Adrenal gland (tissue), 12 donors: ENCODE data around the gene TFPT. TPM values are rescaled to one million over a fixed set of nuclear protein-coding genes. Genes with fewer than 3 reads are reported as not detected.

Experiments used
- DNase-seq, 7 donors: peaks; one replicate each; pipeline ENCODE4 v3.0.0-alpha.2; 2019 to 2020
- H3K27ac ChIP-seq, 5 donors: fragments of 200-600 bp; sonication (generic) in 4 of 5; 1 replicate in 3 of 5; 2 replicates in 2 of 5; pipeline versions ENCODE4 v1.5.1 to v1.8.0; 2016 to 2020; ENCODE audit warnings: mild to moderate bottlenecking in 1 of 5
- H3K27me3 ChIP-seq: fragments of 200-600 bp; 2 replicates; pipeline ENCODE4 v1.8.0; 2021
- H3K36me3 ChIP-seq, 2 donors: fragments of 200-600 bp; replicated peaks in 1 of 2; 1 replicate in 1 of 2; 2 replicates in 1 of 2; pipeline versions ENCODE4 v1.5.1 to v1.8.0; 2018 to 2022
- H3K4me1 ChIP-seq, 2 donors: fragments of 200-600 bp; replicated peaks in 1 of 2; 1 replicate in 1 of 2; 2 replicates in 1 of 2; pipeline versions ENCODE4 v1.5.1 to v1.8.0; 2018 to 2021
- H3K4me3 ChIP-seq, 4 donors: fragments of 200-600 bp; sonication (generic) in 3 of 4; one replicate each; pipeline ENCODE4 v1.5.1; 2016 to 2018
- H3K9me3 ChIP-seq, 3 donors: fragments of 200-600 bp; sonication (generic) in 1 of 3; replicated peaks in 1 of 3; 1 replicate in 2 of 3; 2 replicates in 1 of 3; pipeline versions ENCODE4 v1.5.1 to v1.8.0; 2016 to 2021
- POLR2A ChIP-seq, 2 donors: fragments of 450-650 bp; IDR thresholded peaks; one replicate each; pipeline ENCODE4 v1.6.1; 2017; ENCODE audit warnings: antibody characterized with exemption in 2 of 2, mild to moderate bottlenecking in 2 of 2, moderate library complexity in 1 of 2
- WGBS, 4 donors: extraction: QIAGEN DNeasy Blood & Tissue Kit in 2 of 4; methylation state at CpG; one replicate each; pipeline versions ENCODE4 v1.1.5 to v1.1.7; 2013 to 2017; 5-methylcytosine and 5-hydroxymethylcytosine counted together
- intact Hi-C, 2 donors: fragments of 100-400 bp; cut with DNase I; formaldehyde crosslinking; loops; one replicate each; pipeline versions ENCODE4 v1.14.1 to v1.15.0; 2022 to 2023
- polyA plus RNA-seq, 3 donors: library from polyadenylated mRNA; stranded (reverse); fragments of 200-250 nt in 2 of 3; fragments of 350-450 nt in 1 of 3; fragmentation: Illumina TruSeq in 1 of 3; extraction: RNeasy Lipid Tissue Mini Kit (QIAGEN cat#74804) in 1 of 3; gene quantifications; one replicate each; pipeline ENCODE4 v1.2.3, GENCODE V29; 2013 to 2014
- total RNA-seq, 9 donors: library from RNA; depleted of rRNA in 4 of 9; stranded (reverse); fragments of >200 nt in 4 of 9; fragments of 120-200 nt in 1 of 9; fragmentation: NEBNext Ultra II Directional in 1 of 9; extraction: Animal tissue kit (Norgen Biotek cat#: 25700) in 1 of 9; gene quantifications; one replicate each; pipeline versions ENCODE4 v1.1.0 to v1.2.4, GENCODE V29; 2013 to 2023
- TF ChIP-seq, protein P1 (sequence below), 6 experiments: fragments of 450-650 bp in 4 of 6; fragments of 200-600 bp in 2 of 6; sonication (generic) in 1 of 6; IDR thresholded peaks; 1 replicate in 5 of 6; 2 replicates in 1 of 6; pipeline versions ENCODE4 v1.5.1 to v1.8.0; 2016 to 2021; ENCODE audit warnings: antibody characterized with exemption in 6 of 6, mild to moderate bottlenecking in 2 of 6, moderate library complexity in 1 of 6
- donor health status: healthy with polysubstance abuse.
- donor health status: Bipolar disorder and iron deficiency.
- donor health status: DM: yes; HTN: yes; CAD: no.
- donor health status: DM: no; HTN: no; CAD: no.
- donor health status: DM: no; HTN: no; CAD: no.
- donor health status: DM: yes; HTN: yes; CAD: no.

TFPT gene
- total and polyA plus RNA-seq, 12 donors, result 11.4 to 58.6 (median 24.6) TPM

- Histone ChIP-seq H3K27ac (peak overlapping the region in 1 of 5 donors; percentile 21), H3K4me1 (no peaks in the 10 kb centered on the region), H3K27me3 (no peaks in the 10 kb centered on the region), H3K9me3 (no peaks in the 10 kb centered on the region), H3K36me3 (peaks cover 0 to 100% of the 10 kb centered on the region in 2 donors), H3K4me3 (no peak overlapping the region)
- intact Hi-C loops, result no loop called here
- TF ChIP-seq, protein P1, sequence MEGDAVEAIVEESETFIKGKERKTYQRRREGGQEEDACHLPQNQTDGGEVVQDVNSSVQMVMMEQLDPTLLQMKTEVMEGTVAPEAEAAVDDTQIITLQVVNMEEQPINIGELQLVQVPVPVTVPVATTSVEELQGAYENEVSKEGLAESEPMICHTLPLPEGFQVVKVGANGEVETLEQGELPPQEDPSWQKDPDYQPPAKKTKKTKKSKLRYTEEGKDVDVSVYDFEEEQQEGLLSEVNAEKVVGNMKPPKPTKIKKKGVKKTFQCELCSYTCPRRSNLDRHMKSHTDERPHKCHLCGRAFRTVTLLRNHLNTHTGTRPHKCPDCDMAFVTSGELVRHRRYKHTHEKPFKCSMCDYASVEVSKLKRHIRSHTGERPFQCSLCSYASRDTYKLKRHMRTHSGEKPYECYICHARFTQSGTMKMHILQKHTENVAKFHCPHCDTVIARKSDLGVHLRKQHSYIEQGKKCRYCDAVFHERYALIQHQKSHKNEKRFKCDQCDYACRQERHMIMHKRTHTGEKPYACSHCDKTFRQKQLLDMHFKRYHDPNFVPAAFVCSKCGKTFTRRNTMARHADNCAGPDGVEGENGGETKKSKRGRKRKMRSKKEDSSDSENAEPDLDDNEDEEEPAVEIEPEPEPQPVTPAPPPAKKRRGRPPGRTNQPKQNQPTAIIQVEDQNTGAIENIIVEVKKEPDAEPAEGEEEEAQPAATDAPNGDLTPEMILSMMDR (IDR thresholded peaks at IDR 0.05), result no peak
- TF ChIP-seq POLR2A (IDR thresholded peaks at IDR 0.05), result no peak
- DNase-seq, result no peak
- WGBS, 4 donors, result 87% methylated on average over 7 to 12 of the region's 12 CpGs; no CpG with 5 or more reads in 1 of the 4 donors
Observed at GRCh38 chr19:54152267-54152666, 36.8 kb upstream of the TFPT start.

DNA sequence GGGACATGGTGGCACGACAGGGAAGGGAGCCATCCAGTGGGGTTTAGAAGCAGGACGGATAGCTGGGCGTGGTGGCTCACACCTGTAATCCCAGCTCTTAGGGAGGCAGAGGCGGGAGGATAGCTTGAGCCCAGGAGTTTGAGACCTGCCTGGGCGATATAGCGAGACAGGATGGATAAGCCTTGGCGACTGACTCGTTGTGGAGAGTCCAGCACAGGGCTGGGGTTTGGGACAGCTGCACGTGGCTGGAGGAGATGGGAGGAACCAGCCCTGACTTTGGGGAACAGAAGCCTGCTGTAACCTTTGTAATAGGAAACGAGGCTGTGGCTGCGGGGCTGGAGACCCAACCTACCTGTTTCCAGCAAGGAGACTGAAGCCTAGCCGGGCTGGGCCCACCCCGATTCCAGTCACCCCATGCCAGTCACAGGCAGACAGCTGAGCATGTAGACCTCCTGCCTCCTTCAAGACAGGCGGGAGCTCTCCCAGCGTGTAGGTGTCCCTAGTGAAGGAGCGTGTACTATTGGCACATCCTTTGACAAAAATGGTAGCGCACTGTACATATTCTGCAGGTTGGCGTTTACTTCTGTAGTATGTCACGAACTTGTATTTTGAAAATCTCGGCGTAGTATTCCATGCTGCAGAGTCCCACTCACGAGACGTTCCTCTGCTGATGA, 36.0 kb upstream of the TFPT start:
- TF ChIP-seq, protein P1 (IDR thresholded peaks at IDR 0.05), result no peak
- no peak for TF ChIP-seq POLR2A (IDR thresholded peaks at IDR 0.05)
- H3K4me1 ChIP-seq, result no peaks in the 10 kb centered on the region
- DNase-seq, result no peak
- intact Hi-C loops, result no loop called here
- H3K27ac ChIP-seq, result no peak overlapping the region
- no peak overlapping the region for H3K4me3 ChIP-seq
- 83 to 88% (median 87%) methylated on average over 20 to 23 of the region's 23 CpGs for WGBS, 4 donors
- H3K27me3 ChIP-seq, result no peaks in the 10 kb centered on the region
- no peaks in the 10 kb centered on the region for H3K9me3 ChIP-seq
- H3K36me3 ChIP-seq, result peaks cover 0 to 100% of the 10 kb centered on the region in 2 donors

GRCh38 chr19:54149021-54149812, 33.8 kb upstream of the TFPT start:
- Histone ChIP-seq H3K27ac (no peak overlapping the region), H3K9me3 (no peaks in the 10 kb centered on the region), H3K4me1 (no peaks in the 10 kb centered on the region), H3K27me3 (no peaks in the 10 kb centered on the region), H3K36me3 (peaks cover 0 to 100% of the 10 kb centered on the region in 2 donors), H3K4me3 (no peak overlapping the region)
- DNase-seq, result no peak
- TF ChIP-seq, protein P1 (IDR thresholded peaks at IDR 0.05), result no peak
- no peak for TF ChIP-seq POLR2A (IDR thresholded peaks at IDR 0.05)
- WGBS, 4 donors, result 80 to 90% (median 85%) methylated on average over 9 to 12 of the region's 12 CpGs
- intact Hi-C loops, result no loop called here

DNA sequence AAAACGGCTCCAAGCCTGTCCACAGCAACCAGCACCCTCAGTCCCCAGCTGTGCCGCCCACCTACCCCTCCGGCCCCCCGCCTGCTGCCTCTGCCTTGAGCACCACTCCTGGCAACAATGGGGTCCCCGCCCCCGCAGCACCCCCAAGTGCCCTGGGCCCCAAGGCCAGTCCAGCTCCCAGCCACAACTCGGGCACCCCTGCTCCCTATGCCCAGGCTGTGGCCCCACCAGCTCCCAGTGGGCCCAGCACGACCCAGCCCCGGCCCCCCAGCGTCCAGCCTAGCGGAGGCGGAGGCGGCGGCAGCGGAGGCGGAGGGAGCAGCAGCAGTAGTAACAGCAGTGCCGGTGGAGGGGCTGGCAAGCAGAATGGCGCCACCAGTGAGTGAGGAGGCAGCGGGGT, 32.7 kb upstream of the TFPT start:
- TF ChIP-seq, protein P1 (IDR thresholded peaks at IDR 0.05), result no peak
- TF ChIP-seq POLR2A (IDR thresholded peaks at IDR 0.05), result no peak
- Histone ChIP-seq H3K4me1 (no peaks in the 10 kb centered on the region), H3K9me3 (no peaks in the 10 kb centered on the region), H3K27me3 (no peaks in the 10 kb centered on the region), H3K4me3 (no peak overlapping the region), H3K27ac (peak overlapping the region in 1 of 5 donors; percentile 31), H3K36me3 (peaks cover 0 to 100% of the 10 kb centered on the region in 2 donors)
- intact Hi-C loops, result no loop called here
- 79 to 93% (median 84%) methylated on average over 9 to 19 of the region's 19 CpGs for WGBS, 4 donors
- DNase-seq, result no peak
